Measurements from ENCODE around the gene FGFR2. TPM values are rescaled to one million over a fixed set of nuclear protein-coding genes. Genes with fewer than 3 reads are reported as not detected.

The FGFR2 gene
- total RNA-seq, 1 experiment from 2014 or later, result 135 TPM

DNA sequence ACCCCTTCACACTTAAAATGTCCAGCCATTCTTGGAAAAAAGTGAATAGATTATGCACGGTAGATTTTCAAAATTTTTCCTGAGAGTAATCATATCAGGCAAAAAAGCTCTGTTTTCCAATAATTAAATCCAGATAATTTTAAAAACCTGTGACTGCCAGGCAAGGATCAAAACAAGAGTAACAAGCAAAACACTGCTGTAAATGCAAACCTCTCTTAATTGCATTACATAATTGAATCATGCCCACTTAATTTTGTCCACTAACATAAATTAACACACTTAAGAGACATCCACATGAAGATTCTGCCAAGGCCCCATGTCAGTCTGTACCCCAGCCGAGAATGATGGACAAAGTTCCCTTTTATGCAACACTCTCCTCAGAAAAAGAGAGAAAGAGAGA lies 135.3 kb downstream of the FGFR2 start:
- H3K9me3 ChIP-seq (ENCODE audit: control insufficient read depth, low read depth, low read length), result no peaks in the 10 kb centered on the region
- TF ChIP-seq, protein P1, sequence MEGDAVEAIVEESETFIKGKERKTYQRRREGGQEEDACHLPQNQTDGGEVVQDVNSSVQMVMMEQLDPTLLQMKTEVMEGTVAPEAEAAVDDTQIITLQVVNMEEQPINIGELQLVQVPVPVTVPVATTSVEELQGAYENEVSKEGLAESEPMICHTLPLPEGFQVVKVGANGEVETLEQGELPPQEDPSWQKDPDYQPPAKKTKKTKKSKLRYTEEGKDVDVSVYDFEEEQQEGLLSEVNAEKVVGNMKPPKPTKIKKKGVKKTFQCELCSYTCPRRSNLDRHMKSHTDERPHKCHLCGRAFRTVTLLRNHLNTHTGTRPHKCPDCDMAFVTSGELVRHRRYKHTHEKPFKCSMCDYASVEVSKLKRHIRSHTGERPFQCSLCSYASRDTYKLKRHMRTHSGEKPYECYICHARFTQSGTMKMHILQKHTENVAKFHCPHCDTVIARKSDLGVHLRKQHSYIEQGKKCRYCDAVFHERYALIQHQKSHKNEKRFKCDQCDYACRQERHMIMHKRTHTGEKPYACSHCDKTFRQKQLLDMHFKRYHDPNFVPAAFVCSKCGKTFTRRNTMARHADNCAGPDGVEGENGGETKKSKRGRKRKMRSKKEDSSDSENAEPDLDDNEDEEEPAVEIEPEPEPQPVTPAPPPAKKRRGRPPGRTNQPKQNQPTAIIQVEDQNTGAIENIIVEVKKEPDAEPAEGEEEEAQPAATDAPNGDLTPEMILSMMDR (conservative IDR thresholded peaks at IDR 0.05), result no peak

More for the DNA sequence above, 135.3 kb downstream of the FGFR2 start:
- no peak overlapping the region for H2BK120ac ChIP-seq (ENCODE audit: low read depth, low read length, poor library complexity, severe bottlenecking)
- no peaks in the 10 kb centered on the region for H3K79me2 ChIP-seq (ENCODE audit: insufficient read depth, low read length)
- H3K18ac ChIP-seq (ENCODE audit: insufficient read length, low read depth, low read length), result no peak overlapping the region
- H3K9ac ChIP-seq (ENCODE audit: extremely low read depth, insufficient read length, low read length), result no peak overlapping the region
- no peaks in the 10 kb centered on the region for H3K79me1 ChIP-seq (ENCODE audit: insufficient read depth, low read depth, low read length, poor library complexity, severe bottlenecking)
- Mint-ChIP-seq H3K4me1 (peaks cover 35 to 39% of the 10 kb centered on the region in 2 experiments), H3K4me3 (no peak overlapping the region), H3K36me3 (ENCODE audit: insufficient read depth in 1 of 3, low read depth in 3 of 3) (no peaks in the 10 kb centered on the region; a peak in 2 of 7 replicates), H3K9me3 (no peaks in the 10 kb centered on the region; a peak in 1 of 5 replicates), H3K27ac (no peak overlapping the region), H3K27me3 (ENCODE audit: low read depth) (peaks cover 5% of the 10 kb centered on the region)
- H3K14ac ChIP-seq (ENCODE audit: insufficient read depth, low read length), result no peak overlapping the region
- H2AK5ac ChIP-seq (ENCODE audit: insufficient read length, low read length), result no peak overlapping the region
- DNase-seq, result no peak
- H3K27me3 ChIP-seq (ENCODE audit: insufficient read depth, low read length), result no peaks in the 10 kb centered on the region
- no peak overlapping the region for H3T11ph ChIP-seq (ENCODE audit: low read length)
- no peak overlapping the region for H2BK5ac ChIP-seq (ENCODE audit: insufficient read length, low read length)
- WGBS (ENCODE audit: extremely low coverage, insufficient read length, low lambda C conversion rate), result no CpG with 5 or more reads among the region's 2 CpGs
- H4K20me1 ChIP-seq (ENCODE audit: control insufficient read depth, insufficient read depth, insufficient read length), result no peaks in the 10 kb centered on the region
- no peak overlapping the region for H4K5ac ChIP-seq (ENCODE audit: insufficient read length, low read depth, low read length)
- no peak overlapping the region for H2BK15ac ChIP-seq (ENCODE audit: low read depth, low read length)
- H2AFZ ChIP-seq (ENCODE audit: low read length), result no peak overlapping the region
- H3K4me2 ChIP-seq (ENCODE audit: insufficient read depth, insufficient read length, low read length), result no peak overlapping the region
- H3K4me1 ChIP-seq (ENCODE audit: insufficient read depth, low read length), result peaks cover 16% of the 10 kb centered on the region; the same call in 1 of the 2 replicates
- no peak overlapping the region for H3K23ac ChIP-seq (ENCODE audit: insufficient read length, low read depth, low read length)
- no peak overlapping the region for H3K56ac ChIP-seq (ENCODE audit: insufficient read length, low read depth, low read length)
- no peak overlapping the region for H2BK20ac ChIP-seq (ENCODE audit: low read depth, low read length, poor library complexity, severe bottlenecking)
- H4K8ac ChIP-seq (replicated peaks; ENCODE audit: insufficient read length, low read depth, low read length), result no peak overlapping the region
- no peak overlapping the region for H2BK12ac ChIP-seq (ENCODE audit: insufficient read length, low read depth, low read length)
- H4K91ac ChIP-seq (ENCODE audit: insufficient read length, low read depth, low read length), result no peak overlapping the region
- H3K4ac ChIP-seq (ENCODE audit: low read depth, low read length), result no peak overlapping the region
- H3K23me2 ChIP-seq (ENCODE audit: insufficient read length, low read depth, low read length, poor library complexity, severe bottlenecking), result peaks cover 2% of the 10 kb centered on the region
- no peak overlapping the region for H3K27ac ChIP-seq (ENCODE audit: insufficient read length, low read depth, low read length)

All from H9 (cell line).